ENCODE measurements around the gene ZNRF3.

The ZNRF3 gene

GRCh38 chr22:29016067-29016938 lies 132.9 kb downstream of the ZNRF3 start:
- no peaks in the 10 kb centered on the region for H3K36me3 ChIP-seq (ENCODE audit: insufficient read depth, low read length)
- H3K27ac ChIP-seq (ENCODE audit: low read length), result no peak overlapping the region
- no peaks in the 10 kb centered on the region for H3K9me3 ChIP-seq (ENCODE audit: insufficient read depth, low read length, severe bottlenecking)
- TF ChIP-seq CTCF (IDR thresholded peaks at IDR 0.05; ENCODE audit: borderline replicate concordance, extremely low read depth, low read length, poor library complexity, severe bottlenecking), result no peak
- TF ChIP-seq EZH2 (IDR thresholded peaks at IDR 0.05; ENCODE audit: borderline replicate concordance, low read depth, low read length, severe bottlenecking), result no peak
- no peak for DNase-seq
- H3K27me3 ChIP-seq (ENCODE audit: insufficient read depth, low read length, poor library complexity), result no peaks in the 10 kb centered on the region
- no peaks in the 10 kb centered on the region for H3K4me1 ChIP-seq (ENCODE audit: insufficient read depth, low read length)
- ATAC-seq (ENCODE audit: insufficient read depth, low read depth), result no peak
- H3K79me2 ChIP-seq (ENCODE audit: insufficient read depth, low read length), result no peaks in the 10 kb centered on the region
- no peak overlapping the region for H3K4me3 ChIP-seq (ENCODE audit: low read depth in 1 of 2, low read length in 2 of 2)
- H2AFZ ChIP-seq (ENCODE audit: low read depth, low read length), result no peak overlapping the region
- no peak overlapping the region for H3K4me2 ChIP-seq (ENCODE audit: insufficient read depth, low read length)
- no peak overlapping the region for H3K9ac ChIP-seq (ENCODE audit: low read depth, low read length)
- peaks cover 35% of the 10 kb centered on the region; the same call in 1 of the 2 replicates for H4K20me1 ChIP-seq (ENCODE audit: insufficient read depth, low read length)

- ATAC-seq (ENCODE audit: insufficient read depth, low read depth) (no peak), DNase-seq (no peak)
- Histone ChIP-seq H4K20me1 (ENCODE audit: insufficient read depth, low read length) (peaks cover 35% of the 10 kb centered on the region; the same call in 1 of the 2 replicates), H3K9me3 (ENCODE audit: insufficient read depth, low read length, severe bottlenecking) (no peaks in the 10 kb centered on the region), H3K36me3 (ENCODE audit: insufficient read depth, low read length) (no peaks in the 10 kb centered on the region), H3K79me2 (ENCODE audit: insufficient read depth, low read length) (no peaks in the 10 kb centered on the region), H3K4me2 (ENCODE audit: insufficient read depth, low read length) (no peak overlapping the region), H3K9ac (ENCODE audit: low read depth, low read length) (no peak overlapping the region), H3K4me1 (ENCODE audit: insufficient read depth, low read length) (no peaks in the 10 kb centered on the region), H3K4me3 (ENCODE audit: low read depth in 1 of 2, low read length in 2 of 2) (no peak overlapping the region), H3K27me3 (ENCODE audit: insufficient read depth, low read length, poor library complexity) (no peaks in the 10 kb centered on the region), H2AFZ (ENCODE audit: low read depth, low read length) (no peak overlapping the region), H3K27ac (ENCODE audit: low read length) (no peak overlapping the region)
- TF ChIP-seq CTCF (IDR thresholded peaks at IDR 0.05; ENCODE audit: borderline replicate concordance, extremely low read depth, low read length, poor library complexity, severe bottlenecking) (no peak), EZH2 (IDR thresholded peaks at IDR 0.05; ENCODE audit: borderline replicate concordance, low read depth, low read length, severe bottlenecking) (no peak)
Measured at GRCh38 chr22:29018293-29019189, 135.2 kb downstream of the ZNRF3 start.

GRCh38 chr22:29022101-29022817 lies 138.9 kb downstream of the ZNRF3 start:
- no peak for ATAC-seq (ENCODE audit: insufficient read depth, low read depth)
- Histone ChIP-seq H3K4me2 (ENCODE audit: insufficient read depth, low read length) (no peak overlapping the region), H2AFZ (ENCODE audit: low read depth, low read length) (no peak overlapping the region), H3K4me3 (ENCODE audit: low read depth in 1 of 2, low read length in 2 of 2) (no peak overlapping the region), H3K9me3 (ENCODE audit: insufficient read depth, low read length, severe bottlenecking) (no peaks in the 10 kb centered on the region), H4K20me1 (ENCODE audit: insufficient read depth, low read length) (peaks cover 15% of the 10 kb centered on the region; the same call in 1 of the 2 replicates), H3K4me1 (ENCODE audit: insufficient read depth, low read length) (no peaks in the 10 kb centered on the region), H3K27me3 (ENCODE audit: insufficient read depth, low read length, poor library complexity) (no peaks in the 10 kb centered on the region), H3K9ac (ENCODE audit: low read depth, low read length) (no peak overlapping the region), H3K79me2 (ENCODE audit: insufficient read depth, low read length) (no peaks in the 10 kb centered on the region), H3K36me3 (ENCODE audit: insufficient read depth, low read length) (no peaks in the 10 kb centered on the region), H3K27ac (ENCODE audit: low read length) (no peak overlapping the region)
- DNase-seq, result no peak
- no peak for TF ChIP-seq EZH2 (IDR thresholded peaks at IDR 0.05; ENCODE audit: borderline replicate concordance, low read depth, low read length, severe bottlenecking)
- no peak for TF ChIP-seq CTCF (IDR thresholded peaks at IDR 0.05; ENCODE audit: borderline replicate concordance, extremely low read depth, low read length, poor library complexity, severe bottlenecking)
